HG03045 (cell line): ENCODE results near the gene SMAD6.
A peak's percentile ranks its signal among the peaks of the same experiment; 100 is the strongest.
"Not testable (repeated sequence)": the region's sequence is repeated elsewhere in the genome, so short reads cannot be mapped to it uniquely, and the experiment has no call there.

ENCODE experiments used
- ATAC-seq: cut with Tn5 transposase; IDR thresholded peaks from one replicate; pipeline ENCODE4 v1.9.1; 2021; ENCODE audit warnings: mild to moderate bottlenecking, moderate library complexity; ENCODE audit not compliant: unreplicated experiment

The SMAD6 gene

DNA sequence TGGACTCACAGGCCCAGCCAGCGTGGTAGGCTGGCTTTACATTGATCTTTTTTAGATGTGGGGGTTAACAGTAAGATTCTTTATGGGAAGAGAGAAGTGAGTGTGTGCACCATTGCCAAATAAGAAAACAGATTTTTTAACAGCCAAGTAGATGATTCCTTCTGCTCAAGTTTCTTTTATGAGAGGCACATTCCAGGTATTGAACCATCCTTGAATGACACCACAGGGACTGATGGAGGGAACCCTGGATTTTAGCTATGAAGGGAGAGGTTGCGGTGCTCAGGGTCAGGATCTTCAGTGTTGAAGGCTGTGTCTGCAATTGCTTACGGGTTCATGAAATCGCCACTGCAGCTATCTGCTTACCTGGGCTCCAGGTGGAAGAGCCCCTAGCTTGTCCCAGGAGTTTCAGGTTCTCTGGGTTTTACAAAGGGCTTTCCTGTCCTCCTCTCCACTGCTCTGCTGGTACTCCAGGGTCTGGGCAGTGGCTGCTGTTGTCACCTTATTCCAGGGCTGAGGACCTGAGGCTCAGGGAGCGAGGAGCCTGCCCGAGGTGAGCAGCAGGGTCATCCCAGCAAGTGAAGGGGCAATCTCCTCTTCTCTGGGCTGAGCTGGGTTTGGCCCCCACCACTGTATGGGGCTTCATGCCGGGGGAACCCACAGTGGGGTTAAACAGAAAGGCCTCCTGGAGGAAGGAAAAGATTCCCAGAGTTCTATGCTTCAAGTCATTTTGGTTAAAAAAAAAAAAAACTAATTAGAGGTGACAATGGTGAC lies 53.4 kb downstream of the SMAD6 start:
- no peak for ATAC-seq

DNA sequence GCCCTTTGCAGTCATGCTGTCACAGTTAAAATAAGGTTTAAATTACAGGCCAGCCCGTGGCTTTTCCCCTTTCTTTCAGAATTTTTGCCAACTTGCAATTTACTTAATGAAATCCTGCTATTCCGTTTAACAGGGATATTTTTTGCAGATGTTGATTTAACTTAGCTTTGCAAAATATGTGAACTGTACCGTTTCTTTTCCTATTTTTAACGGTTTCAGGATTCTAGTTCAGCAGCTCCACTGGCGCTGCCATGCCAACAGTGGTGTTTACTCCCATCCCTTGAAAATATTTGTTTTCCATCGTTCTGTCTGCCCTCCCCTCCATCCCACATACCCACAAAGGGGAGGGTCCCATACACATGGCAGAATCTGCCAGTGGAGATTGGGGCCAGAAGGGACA lies 54.3 kb downstream of the SMAD6 start:
- ATAC-seq: no peak

DNA sequence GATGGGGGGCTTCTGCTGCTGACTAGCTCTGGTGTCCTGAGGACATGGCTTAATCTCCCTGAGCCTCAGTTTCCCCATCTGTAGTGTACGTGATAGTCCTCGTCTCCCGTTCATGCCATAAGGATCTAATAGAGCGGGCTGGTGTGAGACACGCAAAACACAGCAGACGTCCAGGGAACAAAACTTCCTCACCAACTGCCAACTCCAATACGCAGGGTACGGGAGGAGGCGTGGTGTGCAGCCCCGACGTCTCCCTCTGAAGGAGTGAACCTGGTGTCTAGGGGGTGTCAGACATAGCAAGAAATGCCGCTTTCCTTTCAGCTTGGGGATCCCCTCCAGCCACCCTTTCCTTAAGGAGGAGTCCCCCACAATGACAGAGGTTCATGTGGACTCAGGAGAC lies 55.0 kb downstream of the SMAD6 start:
- no peak for ATAC-seq

DNA sequence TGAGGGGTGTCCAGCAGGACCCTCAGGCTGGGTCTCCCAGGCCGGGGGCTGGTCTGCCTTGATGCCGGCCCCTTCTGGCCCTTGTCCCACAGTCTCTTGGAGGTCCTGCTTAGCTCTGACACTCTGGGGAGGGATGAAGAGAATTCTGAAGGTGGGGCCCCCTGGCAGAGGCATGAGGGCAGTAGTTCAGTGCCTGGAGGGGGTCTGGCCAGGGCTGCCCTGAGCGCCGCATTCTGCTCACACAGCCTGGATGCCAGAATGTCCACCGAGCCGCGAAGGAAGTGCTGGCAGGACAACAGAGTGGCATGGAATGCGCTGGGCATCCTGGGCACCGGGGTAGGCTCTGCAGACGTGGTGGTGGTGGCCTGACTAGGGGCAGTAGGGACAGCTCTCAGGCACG lies 55.5 kb downstream of the SMAD6 start:
- no peak for ATAC-seq

DNA sequence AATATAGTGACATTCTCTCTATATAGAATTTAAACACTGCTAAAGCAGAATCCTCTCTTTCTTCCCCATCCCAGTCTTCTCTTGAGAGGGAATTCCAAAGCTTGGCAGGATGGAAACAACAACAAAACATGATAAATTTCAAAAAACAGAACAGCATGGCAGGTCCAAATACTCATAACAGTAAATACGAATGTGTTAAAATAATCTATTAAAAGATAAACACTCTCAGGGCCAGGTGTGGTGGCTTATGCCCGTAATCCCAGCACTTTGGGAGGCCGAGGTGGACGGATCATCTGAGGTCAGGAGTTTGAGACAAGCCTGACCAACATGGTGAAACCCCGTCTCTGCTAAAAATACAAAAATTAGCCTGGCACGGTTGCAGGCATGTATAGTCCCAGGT lies 56.2 kb downstream of the SMAD6 start:
- not testable (repeated sequence) for ATAC-seq

DNA sequence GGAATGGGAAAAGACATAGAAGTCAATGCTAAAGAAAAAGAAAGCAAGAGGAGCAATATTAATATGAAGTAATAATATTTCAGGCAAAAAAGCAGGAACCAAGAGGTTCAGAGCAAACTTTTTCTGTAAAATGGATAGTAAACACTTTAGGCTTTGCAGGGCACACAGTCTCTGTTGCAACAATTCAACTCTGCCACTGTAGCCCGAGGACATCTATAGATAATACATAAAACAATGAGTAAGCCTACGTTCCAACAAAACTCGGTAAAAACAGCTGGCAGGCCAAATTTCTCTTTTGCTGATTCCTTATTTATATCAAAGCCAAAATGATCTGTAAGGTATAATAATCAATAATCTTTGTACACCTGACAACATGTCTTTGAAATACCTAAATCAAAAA lies 56.8 kb downstream of the SMAD6 start:
- no peak for ATAC-seq

DNA sequence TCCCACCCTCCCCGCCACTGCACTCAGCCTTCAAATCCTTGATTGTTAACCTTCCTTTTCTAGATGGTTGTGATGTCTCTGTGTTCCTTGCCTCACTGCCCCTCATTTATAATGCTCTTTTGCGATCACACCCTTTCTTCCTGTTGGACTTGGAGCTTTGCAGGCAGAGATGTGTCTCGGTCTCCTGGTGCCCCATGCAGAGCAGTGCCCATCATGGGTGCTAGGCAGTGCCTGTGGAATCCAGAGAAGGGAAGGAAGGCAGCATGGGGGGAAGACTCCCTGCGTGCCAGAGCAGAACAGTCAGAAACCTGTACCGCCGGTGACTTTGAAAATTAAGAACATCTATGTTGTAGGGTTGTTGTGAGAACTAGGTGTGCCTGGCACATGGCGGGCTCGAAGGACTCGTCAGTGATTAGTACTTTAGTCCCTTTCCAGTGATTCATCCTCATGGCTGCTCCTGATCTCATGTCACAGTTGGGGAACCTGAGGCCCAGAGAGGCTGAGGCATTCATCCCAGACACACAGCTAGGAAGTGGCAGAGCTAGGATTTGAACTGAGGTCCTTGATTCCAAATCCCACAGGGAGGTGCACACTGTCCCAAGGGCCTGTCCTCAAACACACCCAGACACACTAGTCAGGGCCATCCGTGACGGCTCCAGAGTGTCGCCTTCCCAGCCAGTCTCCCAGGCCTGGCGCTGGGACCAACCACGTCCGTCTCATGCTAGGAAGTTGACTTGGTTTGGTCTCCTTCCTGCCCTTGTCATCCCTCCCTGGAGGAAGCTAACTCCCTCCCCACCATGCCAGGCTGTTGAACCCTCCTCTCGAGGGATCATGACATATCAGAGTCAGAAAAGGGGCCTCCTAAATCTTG lies 58.3 kb downstream of the SMAD6 start:
- ATAC-seq: no peak

DNA sequence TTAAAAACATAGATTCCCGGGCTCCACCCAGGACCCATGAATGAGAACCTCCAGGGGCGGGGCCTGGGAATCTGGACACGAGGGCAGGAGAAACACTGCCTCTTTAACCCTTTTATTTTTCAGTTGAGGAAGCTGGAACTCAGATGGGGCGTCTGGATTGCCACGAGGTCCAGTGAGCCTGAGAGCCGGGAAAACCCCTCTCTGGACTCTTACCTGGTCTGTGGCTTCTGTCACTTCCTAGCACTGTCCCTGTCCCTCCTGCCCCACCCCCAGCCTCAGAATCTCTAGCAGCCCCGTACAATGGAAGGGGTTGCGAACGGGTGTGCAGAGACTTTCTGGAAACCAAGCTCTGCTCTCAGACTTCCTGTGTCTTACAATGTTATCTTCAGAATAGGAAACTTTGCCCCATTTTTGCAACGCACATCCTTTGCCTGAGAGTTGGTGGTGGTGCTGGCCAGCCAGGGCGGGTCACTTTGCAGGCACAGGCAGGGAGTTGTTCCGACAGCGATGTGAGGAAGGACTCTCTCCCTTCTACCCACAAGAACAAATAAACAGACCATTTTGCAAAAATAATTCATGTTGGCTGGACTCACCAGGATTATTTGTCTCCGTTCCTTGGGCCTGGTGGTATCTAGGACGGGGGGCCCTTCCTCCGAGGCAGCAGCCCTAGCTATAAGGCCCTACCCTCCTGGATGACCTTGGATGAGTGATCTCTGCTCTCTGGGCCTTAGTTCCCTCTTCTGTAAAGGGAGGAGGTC lies 59.1 kb downstream of the SMAD6 start:
- ATAC-seq: no peak

DNA sequence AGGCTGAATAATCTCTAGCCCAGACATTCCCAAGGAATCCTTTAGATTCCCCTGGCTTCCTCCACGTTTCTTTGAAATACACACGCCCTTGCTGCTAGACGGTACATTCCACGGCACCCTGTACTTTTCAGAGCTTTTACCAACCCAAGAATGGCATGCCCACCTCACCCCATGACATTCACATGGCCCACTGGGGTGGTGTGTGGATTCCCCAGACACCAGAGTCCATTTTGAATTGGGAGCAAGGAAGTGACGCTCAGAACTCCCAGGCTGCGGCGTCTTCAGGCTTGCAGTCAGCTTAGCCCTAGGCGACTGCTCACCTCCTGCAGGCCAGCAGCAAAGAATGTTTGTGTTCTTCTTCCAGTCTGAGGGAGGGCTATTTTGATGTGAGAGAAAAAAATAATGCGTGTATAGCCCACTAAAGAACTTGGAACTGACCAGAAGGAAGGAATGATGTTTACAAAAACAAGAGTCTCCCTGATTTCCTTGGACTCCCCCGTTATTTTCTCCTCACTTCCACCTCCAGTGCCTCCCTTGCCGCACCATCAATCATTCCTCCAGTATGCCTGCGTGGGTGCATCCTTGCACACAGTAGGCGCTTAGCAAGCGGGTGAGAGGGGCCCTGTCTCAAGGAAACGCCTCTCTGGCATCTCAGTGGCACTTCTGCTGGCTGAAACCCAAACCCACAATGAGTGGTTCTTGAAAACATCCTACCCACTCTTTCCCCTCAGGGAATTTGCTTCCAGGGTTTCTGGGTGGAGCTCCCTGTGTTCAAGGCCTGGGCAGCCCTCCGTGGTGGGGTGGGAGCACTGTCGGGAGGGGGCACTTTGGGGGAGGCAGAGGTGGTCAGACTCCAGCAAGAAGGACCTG lies 59.9 kb downstream of the SMAD6 start:
- no peak for ATAC-seq

DNA sequence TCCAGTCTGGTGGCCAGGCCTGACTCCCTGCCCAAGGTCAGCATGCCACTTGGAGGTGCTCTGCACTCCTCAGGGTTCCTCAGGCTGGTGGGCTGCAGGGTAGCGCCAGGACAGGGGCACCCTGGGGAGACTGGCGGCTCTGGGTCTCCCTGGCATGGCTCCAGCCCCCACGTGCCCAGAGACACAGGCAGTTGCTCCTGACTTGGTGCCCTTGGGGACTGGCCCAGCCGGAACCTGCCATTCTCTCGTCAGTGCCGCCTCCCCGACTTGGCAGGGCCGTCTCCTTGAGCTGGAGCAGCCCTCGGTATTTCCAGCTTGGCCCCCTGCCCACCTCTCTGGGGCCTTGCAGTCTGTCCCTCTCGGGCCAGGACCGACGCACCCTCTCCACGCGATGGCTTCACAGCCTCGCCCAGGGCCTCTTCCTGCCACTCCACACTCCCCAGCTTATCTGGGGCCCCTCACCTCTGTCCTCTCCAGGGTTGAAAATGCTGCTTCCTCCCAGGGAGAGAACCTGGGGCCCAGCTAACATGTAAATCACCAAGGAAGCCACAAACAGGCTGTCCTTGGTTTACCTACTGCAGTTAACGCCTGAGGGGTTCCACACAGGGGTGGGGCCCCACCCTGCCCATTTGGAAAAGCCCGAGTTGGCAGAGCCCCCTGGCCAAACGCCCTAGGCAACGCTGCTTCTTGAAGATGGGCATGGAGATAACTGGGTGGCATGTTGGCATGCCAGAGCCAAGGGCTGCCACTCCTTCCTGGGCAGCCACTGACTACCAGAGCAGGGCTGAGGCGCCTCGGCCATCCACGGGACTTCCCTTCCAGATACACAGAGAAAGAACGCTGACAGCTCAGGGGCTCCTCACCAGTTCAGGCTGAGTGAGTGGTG lies 61.4 kb downstream of the SMAD6 start:
- no peak for ATAC-seq

DNA sequence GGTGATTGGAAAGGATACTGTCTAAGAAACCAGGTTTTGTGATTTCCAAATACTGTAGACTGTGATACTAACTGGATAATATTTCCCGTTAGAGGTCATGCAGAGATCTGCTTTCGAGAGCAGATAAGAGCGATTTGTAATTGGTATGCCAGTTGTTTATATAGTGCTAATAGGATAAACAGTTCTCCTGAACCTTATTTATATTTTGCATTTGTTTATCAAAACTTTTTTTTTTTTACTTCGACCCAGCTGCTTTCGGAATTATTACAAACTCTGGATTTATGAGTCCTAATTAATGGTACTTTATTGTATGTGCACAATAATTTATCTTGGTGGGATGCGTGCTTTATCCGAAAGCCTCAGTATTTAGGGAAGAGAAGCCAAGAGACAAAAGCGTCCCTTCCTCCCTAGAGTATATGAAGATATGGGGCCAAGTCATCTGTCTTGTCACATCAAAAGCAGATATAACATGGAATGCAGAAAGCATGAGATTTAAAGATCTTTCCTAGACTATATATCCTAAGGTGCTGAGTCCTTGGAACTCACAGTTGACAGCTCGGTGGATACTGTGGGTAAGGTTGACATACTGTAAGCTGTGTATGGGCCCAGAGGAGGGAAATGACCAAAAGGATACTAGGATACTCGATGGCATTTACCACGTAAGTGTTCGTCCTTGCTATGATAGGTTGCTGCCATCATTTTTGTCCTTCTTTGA lies 62.2 kb downstream of the SMAD6 start:
- no peak for ATAC-seq

DNA sequence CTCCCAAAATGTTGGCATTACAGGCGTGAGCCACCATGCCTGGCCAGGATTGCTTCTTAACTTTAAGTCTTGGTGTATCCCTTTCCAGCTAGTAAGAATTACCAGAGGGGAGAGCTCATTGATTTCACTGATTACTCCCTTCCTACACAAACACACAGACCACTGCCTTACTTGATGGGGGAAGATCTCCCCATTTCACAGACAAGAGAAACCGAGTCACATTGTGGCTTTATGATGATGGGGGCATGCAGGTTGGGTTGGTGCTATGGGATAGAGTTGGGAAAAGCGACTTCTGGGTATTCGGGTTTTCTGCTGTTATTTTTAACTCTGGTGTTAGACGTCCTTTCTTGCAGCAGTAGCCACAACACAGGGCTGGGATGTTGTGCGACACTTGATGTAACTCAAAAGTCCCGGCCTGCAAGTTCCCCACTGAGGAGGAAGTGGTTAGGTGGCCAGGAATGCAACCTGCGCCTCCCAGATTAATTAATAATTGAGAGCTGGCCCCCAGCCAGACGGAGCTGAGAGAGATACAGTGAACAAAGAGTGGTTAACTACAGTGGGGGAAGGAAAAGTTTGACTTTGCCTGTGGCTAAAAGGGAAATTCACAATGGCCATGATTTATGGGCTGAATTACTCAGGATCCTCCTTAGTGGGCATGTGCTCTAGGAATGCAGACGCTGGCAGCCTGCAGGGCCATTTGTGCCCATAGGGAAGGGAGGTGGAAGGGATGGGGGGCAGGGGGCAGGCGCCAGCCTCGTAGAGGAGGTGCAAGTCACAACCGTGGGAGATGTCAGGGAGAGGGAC lies 63.6 kb downstream of the SMAD6 start:
- peak; percentile 50 for ATAC-seq

DNA sequence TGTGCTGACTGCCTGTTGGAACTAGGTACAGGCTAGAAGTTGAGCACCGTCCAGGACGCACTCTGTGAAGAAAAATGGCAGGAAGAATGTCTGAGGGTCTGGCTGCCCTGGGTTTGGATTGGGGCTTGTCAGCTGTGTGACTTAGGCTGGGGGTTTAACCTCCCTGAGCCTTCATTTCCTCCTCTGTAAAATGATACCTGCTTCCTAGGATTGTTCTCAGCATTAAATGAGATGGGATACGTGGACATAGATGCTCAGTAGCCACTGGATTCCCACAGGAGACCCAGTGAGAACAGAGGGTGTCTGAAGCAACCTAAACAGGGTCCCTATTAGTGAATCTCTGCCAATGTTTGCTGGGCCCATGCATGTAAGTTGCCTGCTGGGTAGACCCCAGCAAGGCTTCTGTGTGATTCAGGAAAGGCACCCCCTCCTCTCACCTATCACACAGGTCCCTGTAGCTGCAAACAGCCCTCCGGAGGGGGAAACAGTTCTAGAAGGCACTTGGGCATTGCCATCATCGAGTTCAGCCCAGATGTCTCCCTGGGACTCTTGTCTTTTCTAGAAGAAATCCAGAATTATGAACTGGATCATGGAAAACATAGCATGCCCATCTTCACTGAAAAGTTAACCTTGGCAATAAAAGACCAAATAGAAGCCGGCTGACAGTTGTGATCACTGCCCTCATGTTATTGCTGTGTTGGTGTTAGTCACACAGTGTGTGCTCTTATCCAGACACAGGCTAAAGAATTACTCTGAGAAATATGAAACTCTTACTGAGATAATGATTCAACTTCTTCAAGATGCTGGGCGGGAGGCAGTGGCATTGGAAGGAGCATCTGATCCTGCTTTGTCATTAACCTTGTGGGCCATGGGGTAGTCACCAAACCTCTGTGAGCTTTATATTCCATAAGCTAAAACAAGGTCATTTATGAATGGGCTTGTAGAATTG lies 64.5 kb downstream of the SMAD6 start:
- ATAC-seq: no peak

DNA sequence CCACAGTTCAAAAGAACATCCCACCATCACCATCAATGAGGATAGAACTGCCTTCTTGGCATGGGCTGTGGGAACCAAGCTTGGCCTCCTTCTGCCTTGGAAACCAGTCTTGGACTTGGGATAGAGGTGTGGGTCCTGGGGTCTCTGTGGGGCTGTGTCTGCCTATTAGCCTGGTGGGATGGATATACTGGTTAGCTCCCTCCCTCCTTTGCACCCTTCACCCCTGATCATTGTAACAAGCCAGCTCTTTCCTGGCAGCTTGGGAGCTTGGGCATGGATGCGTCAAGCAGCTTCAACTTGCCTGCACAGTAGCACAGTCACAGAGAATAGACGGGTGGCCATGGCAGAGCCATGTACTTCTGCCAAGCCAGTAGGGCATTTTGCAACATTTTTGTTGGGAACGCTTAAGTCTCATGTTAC lies 65.2 kb downstream of the SMAD6 start:
- ATAC-seq: no peak

DNA sequence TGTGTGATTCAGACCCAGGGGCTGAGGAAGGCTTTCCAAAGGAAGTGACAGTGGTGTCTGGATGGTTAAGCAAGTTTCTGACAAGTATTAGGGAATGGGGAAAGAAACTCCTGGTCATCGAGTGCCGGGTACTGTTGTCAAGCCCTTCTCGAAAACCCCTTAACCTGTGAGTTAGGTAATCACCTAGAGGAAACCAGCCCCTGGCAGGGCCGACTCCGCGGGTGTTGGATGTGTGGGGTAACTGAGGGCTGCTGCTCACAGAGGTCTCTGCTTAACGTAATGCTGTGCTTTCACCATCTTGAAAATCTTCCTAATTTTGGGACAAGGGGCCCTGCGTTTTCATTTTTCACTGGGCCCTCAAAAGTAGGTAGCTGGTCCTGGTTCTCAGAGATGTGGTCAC lies 67.0 kb downstream of the SMAD6 start:
- no peak for ATAC-seq

DNA sequence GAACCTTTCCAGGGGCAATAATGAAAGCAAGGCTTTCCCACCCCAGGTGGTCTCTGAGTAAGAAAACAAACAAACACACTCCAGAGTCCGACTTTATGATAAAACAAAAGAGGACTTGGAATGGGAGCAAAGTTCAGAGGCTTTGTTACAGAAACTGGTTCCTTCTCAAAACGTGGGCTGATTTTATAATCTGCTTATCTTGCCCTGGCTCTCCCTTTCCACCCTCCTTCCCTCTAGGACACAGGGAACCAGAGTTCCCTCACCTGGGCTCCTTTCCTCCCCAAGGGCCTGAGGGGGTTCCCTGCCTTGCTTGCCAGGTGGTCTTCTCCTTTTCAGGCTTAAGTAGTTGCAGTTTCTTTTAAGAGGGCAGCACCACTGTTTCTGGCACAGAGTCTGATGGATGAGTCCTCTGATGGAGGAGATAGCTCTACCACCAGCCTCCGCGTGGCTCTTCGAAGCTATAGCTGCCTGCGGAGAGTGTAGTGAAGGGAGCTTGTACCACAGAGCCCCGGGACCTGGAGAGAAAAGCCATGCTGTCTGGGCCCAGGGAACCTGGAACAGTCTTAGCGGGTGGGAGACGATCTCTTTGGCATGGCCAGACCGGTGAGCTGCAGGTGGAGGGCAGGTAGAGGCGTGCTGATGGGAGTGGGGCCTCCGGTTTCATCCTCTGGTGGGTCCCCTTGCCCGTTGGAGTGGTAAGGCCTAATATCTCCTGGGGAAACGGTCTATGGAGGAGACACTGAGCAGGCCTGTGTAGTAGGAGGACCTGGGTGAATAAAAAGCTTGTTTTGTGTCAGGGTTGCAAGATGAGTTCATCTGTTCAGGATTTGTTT lies 68.7 kb downstream of the SMAD6 start:
- ATAC-seq: no peak
